ENCODE data around the gene KRT32. TPM values are rescaled to one million over a fixed set of nuclear protein-coding genes. Genes with fewer than 3 reads are reported as not detected.

KRT32 gene
- total RNA-seq, 2 experiments from 2014 or later = not detected

- no peak overlapping the region for H3K27ac Mint-ChIP-seq
- ChIA-PET CTCF (no interaction called here), POLR2A (no interaction called here)
- no peak for TF ChIP-seq CTCF (IDR thresholded peaks at IDR 0.05)
- peak in 1 of 14 experiments; percentile 13 for DNase-seq
- H3K27me3 Mint-ChIP-seq = no peaks in the 10 kb centered on the region
- no peaks in the 10 kb centered on the region for H3K9me3 ChIP-seq (ENCODE audit: control insufficient read depth in 1 of 2, insufficient read depth in 1 of 2, low read length in 2 of 2)
- intact Hi-C loops (cut with DNase I, micrococcal nuclease) = no loop called here
- H3K36me3 Mint-ChIP-seq (ENCODE audit: low read depth) = no peaks in the 10 kb centered on the region
- H3K27me3 ChIP-seq (ENCODE audit: control insufficient read depth in 1 of 2, insufficient read depth in 2 of 2, low read length in 2 of 2) = no peaks in the 10 kb centered on the region
- no peaks in the 10 kb centered on the region for H3K9me3 Mint-ChIP-seq
- ATAC-seq (ENCODE audit: poor library complexity) = no peak
- no peaks in the 10 kb centered on the region for H3K4me1 Mint-ChIP-seq (ENCODE audit: low read depth)
- H3K4me3 ChIP-seq (ENCODE audit: low read length) = no peak overlapping the region
- H3K4me1 ChIP-seq (ENCODE audit: insufficient read depth, low read length) = no peaks in the 10 kb centered on the region
- H3K36me3 ChIP-seq (ENCODE audit: insufficient read depth, low read length) = no peaks in the 10 kb centered on the region
- no peak overlapping the region for H3K27ac ChIP-seq (ENCODE audit: low read depth in 1 of 2, low read length in 2 of 2)
- H3K4me3 Mint-ChIP-seq = no peak overlapping the region
Measured at GRCh38 chr17:41480136-41480535, 12.9 kb upstream of the KRT32 start.

GRCh38 chr17:41478237-41478636 lies 11.1 kb upstream of the KRT32 start:
- DNase-seq = no peak
- Histone ChIP-seq H3K36me3 (ENCODE audit: insufficient read depth, low read length) (no peaks in the 10 kb centered on the region), H3K27ac (ENCODE audit: low read depth in 1 of 2, low read length in 2 of 2) (no peak overlapping the region), H3K9me3 (ENCODE audit: control insufficient read depth in 1 of 2, insufficient read depth in 1 of 2, low read length in 2 of 2) (no peaks in the 10 kb centered on the region), H3K27me3 (ENCODE audit: control insufficient read depth in 1 of 2, insufficient read depth in 2 of 2, low read length in 2 of 2) (no peaks in the 10 kb centered on the region), H3K4me1 (ENCODE audit: insufficient read depth, low read length) (no peaks in the 10 kb centered on the region), H3K4me3 (ENCODE audit: low read length) (no peak overlapping the region)
- Mint-ChIP-seq H3K4me3 (no peak overlapping the region), H3K4me1 (ENCODE audit: low read depth) (no peaks in the 10 kb centered on the region), H3K36me3 (ENCODE audit: low read depth) (no peaks in the 10 kb centered on the region), H3K27me3 (no peaks in the 10 kb centered on the region), H3K9me3 (no peaks in the 10 kb centered on the region), H3K27ac (no peak overlapping the region)
- intact Hi-C loops (cut with DNase I, micrococcal nuclease) = loop anchor here in 1 of 2 experiments (5.0 kb wide), 1 partner anchor 61 kb away; no protein-coding TSS in a partner anchor
- CTCF ChIA-PET = no interaction called here
- no peak for ATAC-seq (ENCODE audit: poor library complexity)
- POLR2A ChIA-PET = no interaction called here
- TF ChIP-seq CTCF (IDR thresholded peaks at IDR 0.05) = no peak

GRCh38 chr17:41476866-41477815 lies 10.0 kb upstream of the KRT32 start:
- DNase-seq (no peak), ATAC-seq (ENCODE audit: poor library complexity) (no peak)
- Mint-ChIP-seq H3K4me3 (no peak overlapping the region), H3K27ac (no peak overlapping the region), H3K4me1 (ENCODE audit: low read depth) (no peaks in the 10 kb centered on the region), H3K27me3 (no peaks in the 10 kb centered on the region), H3K9me3 (peaks cover 2% of the 10 kb centered on the region), H3K36me3 (ENCODE audit: low read depth) (no peaks in the 10 kb centered on the region)
- Histone ChIP-seq H3K4me1 (ENCODE audit: insufficient read depth, low read length) (no peaks in the 10 kb centered on the region), H3K9me3 (ENCODE audit: control insufficient read depth in 1 of 2, insufficient read depth in 1 of 2, low read length in 2 of 2) (no peaks in the 10 kb centered on the region), H3K36me3 (ENCODE audit: insufficient read depth, low read length) (no peaks in the 10 kb centered on the region), H3K4me3 (ENCODE audit: low read length) (no peak overlapping the region), H3K27ac (ENCODE audit: low read depth in 1 of 2, low read length in 2 of 2) (no peak overlapping the region), H3K27me3 (ENCODE audit: control insufficient read depth in 1 of 2, insufficient read depth in 2 of 2, low read length in 2 of 2) (no peaks in the 10 kb centered on the region)
- POLR2A ChIA-PET = no interaction called here
- intact Hi-C loops (cut with DNase I, micrococcal nuclease) = loop anchor here in 1 of 2 experiments (5.0 kb wide), 1 partner anchor 60 kb away; no protein-coding TSS in a partner anchor
- CTCF ChIA-PET = no interaction called here
- no peak for TF ChIP-seq CTCF (IDR thresholded peaks at IDR 0.05)
